Fibroblast of upper back skin (primary cell): Measurements from ENCODE around the gene PRKG1.

Experiments used
- DNase-seq: peaks from one replicate; pipeline ENCODE4 v3.0.0-alpha.2; 2013

The PRKG1 gene

GRCh38 chr10:51786016-51786683 lies 711.9 kb downstream of the PRKG1 start:
- DNase-seq: no peak

GRCh38 chr10:51786684-51787035 lies 712.4 kb downstream of the PRKG1 start:
- no peak for DNase-seq

GRCh38 chr10:51788273-51788672 lies 714.0 kb downstream of the PRKG1 start:
- no peak for DNase-seq

DNA sequence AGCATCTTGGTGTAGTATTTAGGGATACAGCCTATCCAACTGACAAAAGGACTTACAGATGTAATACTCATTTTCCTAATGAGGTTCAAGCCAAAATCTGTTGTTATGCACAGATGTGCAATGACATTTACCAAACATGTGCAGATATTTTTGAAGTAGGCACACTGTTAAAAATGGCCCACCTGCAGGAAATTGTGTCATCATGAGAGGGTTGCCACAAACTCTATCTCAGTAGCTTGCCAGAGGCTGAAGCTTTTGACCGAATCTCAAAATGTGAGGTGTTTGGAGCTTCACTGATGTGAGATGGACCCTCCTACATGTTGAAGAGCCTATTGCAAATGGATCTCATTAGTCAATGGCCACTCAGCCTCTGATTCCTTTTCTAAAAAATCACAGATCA lies 714.8 kb downstream of the PRKG1 start:
- DNase-seq: no peak

DNA sequence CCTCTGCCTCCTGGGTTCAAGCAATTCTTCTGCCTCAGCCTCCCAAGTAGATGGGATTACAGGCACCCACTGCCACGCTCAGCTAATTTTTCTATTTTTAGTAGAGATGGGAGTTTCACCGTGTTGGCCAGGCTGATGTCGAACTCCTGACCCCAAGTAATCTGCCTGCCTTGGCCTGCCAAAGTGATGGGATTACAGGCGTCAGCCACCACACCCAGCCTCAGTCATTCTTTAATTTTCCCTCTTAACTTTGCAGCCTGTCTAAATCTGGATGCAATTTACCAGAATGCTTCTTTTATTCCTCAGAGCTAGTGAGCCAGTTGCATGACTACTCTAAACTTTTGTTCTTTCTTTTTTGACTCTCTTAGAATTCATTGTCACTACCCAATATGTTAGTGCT lies 715.6 kb downstream of the PRKG1 start:
- DNase-seq: no peak

GRCh38 chr10:51792678-51793077 lies 718.4 kb downstream of the PRKG1 start:
- no peak for DNase-seq

DNA sequence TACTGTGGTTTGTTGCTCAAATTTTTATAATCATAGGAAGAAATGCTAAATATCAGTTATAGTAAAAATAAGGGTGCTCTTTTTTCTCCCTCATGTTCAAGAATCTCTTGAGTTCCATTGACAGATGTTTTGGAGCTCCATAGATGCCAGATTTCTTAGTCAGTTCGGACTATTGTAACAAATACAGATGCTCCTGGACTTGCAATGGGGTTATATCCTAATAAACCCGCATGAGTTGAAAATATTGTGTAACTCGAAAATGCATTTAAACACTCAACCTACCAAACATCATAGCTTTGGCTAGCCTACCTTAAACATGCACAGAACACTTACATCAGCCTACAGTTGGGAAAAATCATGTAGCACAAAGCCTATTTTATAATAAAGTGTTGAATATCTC lies 725.8 kb downstream of the PRKG1 start:
- DNase-seq: no peak

- DNase-seq: peak; percentile 28
These were observed 726.6 kb downstream of the PRKG1 start for GRCh38 chr10:51800725-51801424.

DNA sequence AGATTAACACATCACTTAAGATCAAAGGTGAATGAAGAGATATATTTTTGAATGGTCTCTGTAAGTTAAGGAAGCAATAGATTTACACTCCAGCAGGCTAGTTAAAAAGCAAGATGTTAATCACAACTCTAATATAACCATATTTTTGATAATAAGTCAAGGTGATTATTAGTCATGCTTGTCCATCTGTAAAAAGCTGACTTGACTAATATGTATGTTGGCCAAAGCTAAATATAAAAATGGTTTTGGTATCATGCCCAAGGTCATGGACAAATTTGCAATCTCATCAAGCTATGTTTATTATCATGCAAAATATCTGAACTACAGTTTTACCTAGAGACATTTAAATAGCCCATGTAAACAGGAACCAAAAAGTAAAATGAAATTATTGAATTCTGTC lies 727.7 kb downstream of the PRKG1 start:
- no peak for DNase-seq

GRCh38 chr10:51804866-51805265 lies 730.6 kb downstream of the PRKG1 start:
- DNase-seq: peak; percentile 59

- DNase-seq: no peak
These were observed 732.0 kb downstream of the PRKG1 start for GRCh38 chr10:51806079-51806835.

DNA sequence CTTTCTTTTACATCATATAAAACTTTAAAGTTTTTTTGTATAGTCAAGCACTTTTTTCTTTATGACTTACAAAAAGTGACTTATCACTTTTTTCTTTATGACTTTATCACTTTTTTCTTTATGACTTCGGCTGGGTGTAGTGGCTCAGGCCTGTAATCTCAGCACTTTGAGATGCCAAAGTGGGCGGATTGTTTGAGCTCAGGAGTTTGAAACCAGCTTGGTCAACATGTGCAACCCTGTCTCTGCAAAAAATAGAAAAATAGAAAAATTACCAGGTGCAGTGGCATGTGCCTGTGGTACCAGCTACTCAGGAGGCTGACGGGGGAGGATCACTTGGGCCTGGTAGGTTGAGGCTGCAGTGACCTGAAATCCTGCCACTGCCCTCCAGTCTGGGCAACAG lies 733.9 kb downstream of the PRKG1 start:
- DNase-seq: no peak

- DNase-seq: no peak
These were observed 741.4 kb downstream of the PRKG1 start for GRCh38 chr10:51815723-51816122.

DNA sequence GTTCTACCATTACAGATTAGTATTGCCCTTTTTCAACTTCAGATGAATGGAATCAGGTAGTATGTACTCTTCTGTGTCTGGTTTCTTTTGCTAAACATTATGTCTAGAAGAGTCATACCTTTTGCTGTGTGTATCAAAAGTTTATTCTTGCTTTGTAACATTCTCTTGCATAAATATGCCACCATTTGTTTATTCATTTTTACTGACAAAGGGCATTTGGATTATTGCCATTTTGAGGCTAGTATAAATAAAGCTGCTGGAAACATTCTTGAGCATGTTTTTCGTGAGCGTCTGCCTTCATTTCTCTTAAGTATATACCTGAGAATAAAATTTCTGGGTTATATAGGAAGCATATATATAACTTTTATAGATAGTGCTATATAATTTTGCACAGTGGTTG lies 746.8 kb downstream of the PRKG1 start:
- no peak for DNase-seq

- DNase-seq: no peak
These were observed 747.5 kb downstream of the PRKG1 start for GRCh38 chr10:51821745-51822144.

- peak; percentile 53 for DNase-seq
These were observed 758.5 kb downstream of the PRKG1 start for GRCh38 chr10:51832652-51833383.

GRCh38 chr10:51834548-51834947 lies 760.3 kb downstream of the PRKG1 start:
- no peak for DNase-seq

DNA sequence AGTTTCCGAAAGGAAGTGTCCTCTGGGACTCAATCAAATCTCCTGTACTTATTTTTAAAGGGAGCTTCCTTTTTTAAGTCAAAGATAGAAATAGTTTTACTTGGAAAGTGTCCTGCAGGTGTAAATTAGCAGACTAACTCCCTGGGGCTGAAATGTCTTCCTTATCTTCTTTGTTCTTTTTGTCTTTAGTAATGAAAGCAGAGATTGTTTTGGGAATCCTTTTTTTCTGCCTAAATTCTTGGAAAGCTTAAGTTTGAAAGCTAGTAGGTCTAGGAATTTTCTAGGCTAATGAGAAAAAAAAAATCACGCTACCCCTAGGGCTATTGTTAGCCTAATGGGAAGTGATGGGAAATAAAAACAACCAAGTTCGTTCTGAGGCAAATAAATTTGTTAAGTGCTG lies 764.2 kb downstream of the PRKG1 start:
- DNase-seq: no peak

DNA sequence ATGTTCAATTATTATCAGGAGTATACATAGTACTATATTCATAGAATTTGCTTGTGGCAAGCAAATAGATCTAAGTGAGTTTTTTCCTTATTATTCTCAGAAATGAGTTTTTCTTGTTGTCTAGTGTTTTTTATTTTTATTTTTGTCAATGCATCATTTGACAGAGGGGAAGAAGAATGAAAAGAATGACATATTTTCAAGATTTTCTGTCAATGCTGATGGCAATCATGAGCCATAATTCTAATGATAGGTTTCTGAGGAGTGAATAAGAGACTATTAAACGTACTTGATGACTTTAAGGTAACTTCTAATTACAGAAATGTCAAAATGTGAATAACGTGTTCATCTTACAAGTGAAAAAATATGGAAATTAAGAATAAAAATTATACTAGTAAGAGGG lies 769.7 kb downstream of the PRKG1 start:
- no peak for DNase-seq

GRCh38 chr10:51846856-51847506 lies 772.7 kb downstream of the PRKG1 start:
- no peak for DNase-seq

- no peak for DNase-seq
These were observed 778.0 kb downstream of the PRKG1 start for GRCh38 chr10:51852297-51852696.

DNA sequence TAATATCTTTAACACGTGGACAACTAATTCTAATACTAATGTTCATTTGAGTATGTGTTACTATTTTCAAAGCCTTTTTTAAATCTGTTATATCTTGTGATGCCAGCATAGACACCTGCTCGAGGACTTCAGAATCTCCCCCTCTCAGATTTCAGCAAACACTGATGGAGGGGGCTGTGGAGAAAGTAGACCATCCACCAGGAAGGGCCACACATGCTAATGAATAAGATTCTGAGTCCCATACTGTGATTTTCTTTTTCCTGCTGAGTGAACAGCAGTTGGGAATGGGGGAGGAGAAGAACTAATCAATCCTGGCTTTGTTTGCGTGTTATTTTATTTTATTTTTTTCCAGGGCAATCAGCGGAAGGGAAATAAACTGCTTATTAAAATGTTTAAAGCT lies 783.0 kb downstream of the PRKG1 start:
- no peak for DNase-seq

GRCh38 chr10:51860257-51860656 lies 786.0 kb downstream of the PRKG1 start:
- peak; percentile 20 for DNase-seq
